Measurements from ENCODE around the gene CFAP57.
"Not testable (repeated sequence)": the region's sequence is repeated elsewhere in the genome, so short reads cannot be mapped to it uniquely, and the experiment has no call there.

Gene CFAP57

DNA sequence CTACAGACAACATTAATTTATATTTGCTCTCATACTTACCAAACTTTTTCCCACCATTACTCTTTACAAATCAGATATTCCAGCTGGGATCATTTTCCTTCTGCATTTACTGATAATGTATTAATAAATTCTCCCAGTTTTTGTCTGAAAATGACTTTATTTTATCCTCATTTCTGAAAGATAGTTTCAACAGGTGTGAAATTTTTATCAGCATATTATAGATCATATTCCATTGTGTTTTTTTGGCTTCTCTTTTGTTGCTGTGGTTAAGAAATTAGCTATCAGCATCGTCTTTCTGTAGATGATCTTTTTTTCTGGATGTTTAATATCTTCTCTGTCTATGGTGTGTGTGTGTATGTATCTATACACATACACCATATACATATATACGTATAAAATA is 2.7 kb downstream of the CFAP57 start:
- DNase-seq = no peak

DNA sequence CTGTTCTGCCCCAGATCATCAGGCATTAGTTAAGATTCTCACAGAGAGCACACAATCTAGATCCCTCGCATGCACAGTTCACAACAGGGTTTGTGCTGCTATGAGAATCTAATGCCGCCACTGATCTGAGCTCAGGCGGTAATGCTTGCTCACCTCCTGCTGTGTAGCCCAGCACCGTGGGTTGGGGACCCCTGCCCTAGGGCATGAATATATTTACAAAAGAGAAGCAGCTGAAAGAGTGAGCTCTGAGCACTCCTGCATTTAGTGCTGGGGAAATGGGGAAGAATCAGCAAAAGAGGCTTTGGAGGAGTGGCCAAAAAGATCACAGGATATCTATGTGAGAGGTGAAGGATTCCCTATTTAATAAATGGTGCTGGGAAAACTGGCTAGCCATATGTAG is 5.6 kb downstream of the CFAP57 start:
- DNase-seq = no peak

DNA sequence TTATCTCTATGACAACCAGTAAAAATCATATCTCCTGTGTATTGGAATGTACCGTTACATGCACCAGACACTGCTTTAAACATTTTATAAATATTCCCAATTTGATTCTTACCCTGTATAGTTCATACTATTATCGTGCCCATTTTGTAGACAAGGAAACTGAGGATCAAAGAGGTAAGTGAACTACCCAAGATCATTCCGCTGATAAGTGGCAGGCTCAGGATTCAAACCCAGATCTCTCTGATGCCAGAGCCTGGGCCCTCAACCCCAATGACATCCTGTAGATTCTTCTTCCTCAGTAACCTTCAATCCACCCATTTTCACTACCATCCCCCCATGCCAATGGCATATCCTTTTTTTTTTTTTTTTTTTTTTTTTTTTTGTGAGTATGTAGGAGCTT is 12.3 kb downstream of the CFAP57 start:
- DNase-seq = no peak

DNA sequence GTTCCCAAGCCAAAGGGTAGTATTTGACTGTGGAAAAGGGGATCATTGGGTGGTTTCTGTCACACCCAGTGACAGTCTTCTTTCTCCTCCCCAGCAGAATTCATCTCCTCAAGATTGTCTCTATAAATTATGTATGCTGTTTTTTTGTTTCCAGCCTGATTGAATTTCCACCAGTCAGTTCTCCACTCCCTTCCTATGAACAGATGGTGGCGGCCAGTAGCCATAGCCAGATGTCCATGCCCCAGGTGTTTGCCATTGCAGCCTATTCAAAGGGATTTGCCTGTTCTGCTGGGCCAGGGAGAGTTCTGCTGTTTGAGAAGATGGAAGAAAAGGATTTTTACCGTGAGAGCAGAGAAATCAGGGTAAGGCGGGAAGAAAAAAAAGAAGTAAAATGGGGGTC is 12.9 kb downstream of the CFAP57 start:
- DNase-seq = no peak

DNA sequence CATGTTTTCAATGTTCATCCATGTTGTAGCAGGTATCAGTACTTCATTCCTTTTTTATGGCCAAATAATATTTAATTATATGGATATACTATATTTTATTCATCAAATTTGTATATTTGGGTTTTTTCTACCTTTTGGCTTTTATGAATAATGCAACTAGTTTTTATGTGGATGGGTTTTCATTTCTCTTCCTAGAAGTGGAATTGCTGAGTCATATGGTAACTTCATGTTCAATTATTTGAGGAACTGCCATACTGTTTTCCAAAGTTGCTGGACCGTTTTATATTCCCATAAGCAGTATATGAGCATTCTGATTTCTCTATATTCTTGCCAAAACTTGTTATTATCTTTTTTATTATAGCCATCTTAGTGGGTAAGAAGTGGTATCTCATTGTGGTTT is 16.0 kb downstream of the CFAP57 start:
- no peak for DNase-seq

GRCh38 chr1:43194509-43194908 is 22.4 kb downstream of the CFAP57 start:
- DNase-seq = no peak

DNA sequence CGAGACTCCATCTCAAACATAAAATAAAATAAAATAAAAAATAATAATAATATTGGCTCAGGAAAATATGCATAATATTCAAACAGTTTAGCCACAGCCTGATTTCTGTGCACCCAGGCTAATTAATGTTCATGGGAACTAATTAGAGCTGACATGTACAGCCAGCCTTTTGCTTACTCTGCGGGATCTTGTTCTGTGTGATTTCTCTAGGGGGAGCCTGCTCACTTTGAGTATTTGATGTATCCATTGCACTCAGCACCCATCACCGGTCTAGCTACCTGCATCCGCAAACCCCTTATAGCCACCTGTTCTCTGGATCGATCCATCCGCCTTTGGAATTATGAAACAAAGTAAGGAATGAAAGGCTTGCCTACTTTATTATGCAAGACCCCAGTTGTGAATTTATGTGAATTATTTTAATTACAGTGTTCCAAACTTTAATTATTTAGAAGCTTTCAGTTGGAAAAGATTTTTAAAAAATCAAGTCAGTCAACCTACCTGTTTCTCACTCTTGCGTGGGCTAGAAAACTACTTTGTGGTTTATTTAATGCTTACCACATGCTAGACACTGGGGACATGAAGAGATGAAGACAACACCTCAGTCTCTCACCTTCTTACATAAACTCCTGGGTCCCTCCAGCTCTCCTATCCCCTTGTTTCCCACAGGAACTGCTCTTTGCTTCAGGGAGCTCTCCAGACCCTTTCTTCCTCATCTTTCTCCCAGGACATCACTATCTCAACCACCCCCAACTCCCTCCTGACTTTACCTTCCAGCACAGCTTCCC is 25.4 kb downstream of the CFAP57 start:
- no peak for DNase-seq

DNA sequence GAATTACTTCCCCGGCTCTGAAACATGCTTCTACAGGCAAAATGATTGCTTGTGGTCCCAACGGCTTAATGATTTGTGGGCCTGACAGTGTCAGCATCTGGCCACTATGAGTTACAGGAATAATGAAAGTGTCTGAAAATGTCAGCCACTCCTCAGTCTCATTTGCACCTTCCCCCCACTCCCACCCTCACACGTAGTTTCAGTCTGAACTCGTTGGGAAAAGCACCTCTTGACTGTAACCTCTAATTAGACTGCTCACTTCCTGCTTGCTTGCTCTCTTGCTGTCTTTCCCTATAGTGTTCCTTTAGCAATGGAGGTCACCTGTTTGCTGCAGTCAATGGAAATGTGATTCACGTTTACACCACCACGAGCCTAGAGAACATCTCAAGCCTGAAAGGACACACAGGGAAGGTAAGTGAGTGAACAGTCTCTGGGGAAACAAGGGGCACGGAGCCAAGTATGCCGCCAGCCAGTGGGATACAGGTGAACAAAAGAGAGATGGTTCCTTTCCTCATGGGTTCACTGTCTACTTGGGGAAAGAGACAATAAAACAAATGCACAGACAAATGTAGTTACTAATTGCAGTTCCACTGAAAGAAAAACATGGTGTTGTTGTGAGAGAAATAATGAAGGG is 27.1 kb downstream of the CFAP57 start:
- DNase-seq = no peak

GRCh38 chr1:43203859-43204258 is 31.7 kb downstream of the CFAP57 start:
- no peak for DNase-seq

GRCh38 chr1:43204394-43204793 is 32.3 kb downstream of the CFAP57 start:
- no peak for DNase-seq

GRCh38 chr1:43205671-43206070 is 33.5 kb downstream of the CFAP57 start:
- peak; percentile 57 for DNase-seq

DNA sequence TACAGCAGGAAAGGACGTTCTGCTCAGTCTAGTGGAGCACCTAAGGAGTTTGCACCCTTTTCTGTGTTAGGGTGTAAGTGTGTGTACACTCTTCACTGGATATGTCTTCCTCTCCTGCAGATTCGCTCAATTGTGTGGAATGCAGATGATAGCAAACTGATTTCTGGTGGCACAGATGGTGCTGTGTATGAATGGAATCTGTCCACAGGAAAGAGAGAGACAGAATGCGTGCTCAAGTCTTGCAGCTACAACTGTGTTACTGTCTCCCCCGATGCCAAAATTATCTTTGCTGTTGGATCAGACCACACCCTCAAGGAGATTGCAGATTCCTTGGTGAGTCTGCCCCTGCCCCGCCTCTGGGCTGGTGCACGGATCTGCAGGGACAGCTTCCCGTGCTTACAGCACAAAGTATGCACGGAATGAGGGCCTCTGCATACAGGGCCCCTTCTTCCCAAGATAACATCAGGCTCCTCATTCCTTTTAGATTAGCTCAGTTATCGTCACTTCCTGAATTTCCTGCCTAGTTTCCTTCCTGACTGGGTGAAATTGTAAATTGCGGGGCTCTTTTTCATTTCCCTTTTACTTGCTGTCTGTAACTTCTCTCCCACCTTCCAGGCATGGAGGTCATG is 34.6 kb downstream of the CFAP57 start:
- peak; percentile 98 for DNase-seq

DNA sequence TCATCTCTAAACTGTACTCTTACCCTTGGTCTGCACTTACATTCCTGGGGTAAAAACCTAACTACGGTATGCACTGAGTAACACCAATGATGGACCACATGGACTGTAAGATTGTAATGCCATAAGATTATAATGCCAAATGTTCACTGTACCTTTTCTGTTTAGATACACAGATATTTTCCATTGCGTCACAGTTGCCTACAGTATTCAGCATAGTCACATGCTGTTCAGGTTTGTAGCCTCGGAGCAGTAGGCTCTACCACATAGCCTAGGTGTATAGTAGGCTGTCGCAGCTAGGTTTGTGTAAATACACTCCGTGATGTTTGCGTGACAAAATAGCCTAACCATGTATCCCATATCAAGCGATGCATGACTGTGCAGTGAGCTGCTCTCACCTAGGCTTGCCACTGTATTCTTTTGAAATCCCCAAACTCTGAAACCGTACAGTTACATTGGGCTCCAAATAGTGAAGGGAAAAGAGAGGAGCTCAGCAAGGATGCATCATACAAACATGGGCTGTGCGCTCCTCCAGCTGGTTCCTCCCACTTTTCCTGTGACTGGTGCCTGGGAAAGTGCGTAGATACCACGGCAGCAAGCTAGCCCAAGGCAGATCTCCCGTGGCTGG is 35.2 kb downstream of the CFAP57 start:
- DNase-seq = no peak

GRCh38 chr1:43208277-43208676 is 36.1 kb downstream of the CFAP57 start:
- DNase-seq = not testable (repeated sequence)

- peak; percentile 17 for DNase-seq
Observed at GRCh38 chr1:43214501-43215444, 42.6 kb downstream of the CFAP57 start.

GRCh38 chr1:43217747-43218146 is 45.6 kb downstream of the CFAP57 start:
- DNase-seq = no peak

- no peak for DNase-seq
Observed at GRCh38 chr1:43220905-43221778, 49.0 kb downstream of the CFAP57 start.

DNA sequence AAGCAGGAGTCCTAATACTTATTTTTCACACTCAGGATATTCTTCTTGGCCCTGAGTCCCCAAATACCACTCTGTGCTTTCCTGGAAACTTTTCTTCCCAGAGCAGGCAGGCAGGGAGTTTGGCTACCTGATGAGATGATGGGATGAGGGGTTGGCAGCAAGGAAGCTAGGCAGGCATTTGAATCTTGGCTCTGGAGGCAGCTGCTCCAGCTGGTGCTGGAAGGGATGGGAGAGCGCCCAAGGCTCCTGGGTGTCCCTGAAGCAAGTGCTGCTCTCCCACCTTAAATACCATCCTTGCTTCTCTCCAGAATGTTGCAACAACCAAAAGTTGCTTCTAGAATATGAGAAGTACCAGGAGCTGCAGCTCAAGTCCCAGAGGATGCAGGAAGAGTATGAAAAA is 49.7 kb downstream of the CFAP57 start:
- DNase-seq = no peak

DNA sequence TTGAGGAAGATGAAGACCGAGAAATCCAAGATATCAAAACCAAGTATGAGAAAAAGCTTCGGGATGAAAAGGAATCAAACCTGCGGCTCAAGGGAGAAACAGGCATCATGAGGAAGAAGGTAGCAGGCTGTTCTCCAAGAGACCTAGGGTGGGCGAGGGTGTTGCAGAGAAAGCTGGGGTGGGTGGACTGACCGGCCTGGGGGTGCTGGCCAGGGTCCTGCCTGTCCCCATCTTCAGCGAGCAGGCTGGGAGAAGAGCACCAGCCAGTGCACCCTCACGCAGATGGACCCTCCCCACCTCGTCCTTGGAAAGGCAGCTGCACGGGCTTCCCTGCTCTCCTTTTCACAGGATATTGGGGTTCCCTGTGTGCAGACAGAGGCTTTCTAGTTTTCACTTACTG is 50.7 kb downstream of the CFAP57 start:
- DNase-seq = no peak

DNA sequence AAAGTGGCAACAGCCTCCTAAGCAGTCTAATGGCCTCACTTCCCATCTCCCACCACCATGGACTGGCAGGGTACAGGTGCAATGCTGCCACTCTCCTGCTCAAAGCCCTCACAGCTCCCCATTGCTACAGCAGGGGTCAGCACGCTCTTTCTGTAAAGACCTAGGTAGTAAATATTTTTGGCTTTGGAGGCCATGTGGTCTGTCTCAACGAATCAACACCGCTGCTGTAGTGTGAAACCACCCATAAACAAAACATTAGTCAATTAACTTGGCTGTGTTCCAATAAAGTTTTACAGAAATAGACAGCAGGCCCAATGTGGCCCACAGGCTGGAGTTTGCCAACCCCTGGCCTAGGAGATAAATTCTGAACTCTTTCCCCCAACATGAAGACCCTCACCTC is 53.0 kb downstream of the CFAP57 start:
- no peak for DNase-seq

DNA sequence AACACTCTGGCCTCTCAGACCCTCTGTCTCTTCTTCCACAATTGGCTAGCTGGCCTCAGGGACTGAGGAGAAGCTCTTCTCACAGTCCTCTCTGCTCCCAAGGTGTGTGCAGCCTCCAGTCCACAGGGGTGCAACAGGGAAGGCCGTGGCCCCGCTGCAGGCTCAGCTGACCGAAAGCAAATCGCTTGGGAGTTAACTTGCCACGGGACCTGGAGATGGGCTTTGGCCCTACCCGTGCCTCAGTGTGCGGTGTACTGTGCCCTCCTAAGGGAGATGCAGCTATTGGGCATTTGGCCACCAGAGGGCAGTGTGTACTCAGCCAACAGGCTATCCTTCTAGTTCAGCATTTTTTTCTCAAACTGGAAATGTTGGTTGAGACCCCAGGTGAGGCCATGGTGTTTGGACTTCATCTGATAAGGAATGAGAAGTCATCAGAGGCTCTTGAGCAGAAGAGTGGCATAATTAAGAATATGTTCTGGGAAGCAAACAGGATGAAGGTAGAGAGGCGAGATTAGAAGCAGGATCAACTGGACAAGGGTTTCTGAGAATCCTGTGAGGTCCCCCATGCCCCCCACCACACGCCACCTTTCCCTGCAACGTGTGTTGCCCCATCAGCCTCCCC is 55.1 kb downstream of the CFAP57 start:
- peak; percentile 60 for DNase-seq
